Stimulated activated CD4-positive, alpha-beta T cell treated with anti-CD3 and anti-CD28 coated beads, Interleukin-15, amount 100 ng/mL, for 48 hours (primary cell): Measurements from ENCODE around the gene USP32.
"Not testable (repeated sequence)": the region's sequence is repeated elsewhere in the genome, so short reads cannot be mapped to it uniquely, and the experiment has no call there.

Source experiments
- DNase-seq, 2 donors: peaks; one replicate each; pipeline ENCODE4 v3.0.0-alpha.2; 2020; ENCODE audit warnings: low read depth in 2 of 2

The USP32 gene, protein sequence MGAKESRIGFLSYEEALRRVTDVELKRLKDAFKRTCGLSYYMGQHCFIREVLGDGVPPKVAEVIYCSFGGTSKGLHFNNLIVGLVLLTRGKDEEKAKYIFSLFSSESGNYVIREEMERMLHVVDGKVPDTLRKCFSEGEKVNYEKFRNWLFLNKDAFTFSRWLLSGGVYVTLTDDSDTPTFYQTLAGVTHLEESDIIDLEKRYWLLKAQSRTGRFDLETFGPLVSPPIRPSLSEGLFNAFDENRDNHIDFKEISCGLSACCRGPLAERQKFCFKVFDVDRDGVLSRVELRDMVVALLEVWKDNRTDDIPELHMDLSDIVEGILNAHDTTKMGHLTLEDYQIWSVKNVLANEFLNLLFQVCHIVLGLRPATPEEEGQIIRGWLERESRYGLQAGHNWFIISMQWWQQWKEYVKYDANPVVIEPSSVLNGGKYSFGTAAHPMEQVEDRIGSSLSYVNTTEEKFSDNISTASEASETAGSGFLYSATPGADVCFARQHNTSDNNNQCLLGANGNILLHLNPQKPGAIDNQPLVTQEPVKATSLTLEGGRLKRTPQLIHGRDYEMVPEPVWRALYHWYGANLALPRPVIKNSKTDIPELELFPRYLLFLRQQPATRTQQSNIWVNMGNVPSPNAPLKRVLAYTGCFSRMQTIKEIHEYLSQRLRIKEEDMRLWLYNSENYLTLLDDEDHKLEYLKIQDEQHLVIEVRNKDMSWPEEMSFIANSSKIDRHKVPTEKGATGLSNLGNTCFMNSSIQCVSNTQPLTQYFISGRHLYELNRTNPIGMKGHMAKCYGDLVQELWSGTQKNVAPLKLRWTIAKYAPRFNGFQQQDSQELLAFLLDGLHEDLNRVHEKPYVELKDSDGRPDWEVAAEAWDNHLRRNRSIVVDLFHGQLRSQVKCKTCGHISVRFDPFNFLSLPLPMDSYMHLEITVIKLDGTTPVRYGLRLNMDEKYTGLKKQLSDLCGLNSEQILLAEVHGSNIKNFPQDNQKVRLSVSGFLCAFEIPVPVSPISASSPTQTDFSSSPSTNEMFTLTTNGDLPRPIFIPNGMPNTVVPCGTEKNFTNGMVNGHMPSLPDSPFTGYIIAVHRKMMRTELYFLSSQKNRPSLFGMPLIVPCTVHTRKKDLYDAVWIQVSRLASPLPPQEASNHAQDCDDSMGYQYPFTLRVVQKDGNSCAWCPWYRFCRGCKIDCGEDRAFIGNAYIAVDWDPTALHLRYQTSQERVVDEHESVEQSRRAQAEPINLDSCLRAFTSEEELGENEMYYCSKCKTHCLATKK (N-terminal part only)

DNA sequence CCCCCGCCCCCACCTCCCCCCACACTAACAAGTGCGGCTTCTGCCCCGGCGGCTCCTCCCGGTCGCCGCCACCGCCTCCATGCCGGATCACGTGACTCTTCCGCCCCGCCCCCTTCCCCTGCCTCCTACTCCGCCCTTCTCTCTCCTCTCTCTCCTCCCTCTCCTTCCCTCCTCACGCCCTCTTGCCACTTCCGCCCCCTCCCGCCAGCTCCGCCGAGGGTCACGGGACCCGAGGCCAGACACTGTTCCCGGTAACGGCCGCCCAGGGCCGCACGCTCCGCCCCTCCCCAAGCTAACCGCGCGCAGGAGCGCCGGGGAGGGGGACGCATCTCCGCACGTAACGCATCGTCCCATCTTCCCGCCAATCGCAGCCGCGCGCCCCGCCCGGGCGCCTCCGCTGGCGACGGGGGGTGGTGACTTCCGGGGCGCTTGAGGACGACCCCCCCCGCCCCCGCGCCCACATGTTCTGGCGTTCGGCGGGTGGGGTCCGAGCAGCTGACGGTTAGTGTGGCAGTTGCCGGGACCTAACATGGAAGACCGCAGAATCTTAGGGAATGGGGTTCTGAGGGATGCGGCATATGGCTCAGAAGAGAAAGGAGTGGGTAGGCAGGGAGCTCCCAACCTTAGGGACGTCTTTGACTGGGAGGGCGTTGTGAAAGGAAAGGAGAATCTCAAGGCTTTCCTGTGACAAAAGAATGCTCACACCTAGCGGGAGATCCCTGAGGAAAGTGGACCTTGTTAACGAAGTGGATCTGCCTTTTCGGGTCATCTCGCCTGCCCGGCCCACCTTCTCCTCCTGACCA is at the start of gene USP32:
Gene USP32, minus strand, starts transcription at position 92 of the 803 bp plus-strand sequence. CDS start 194 bp downstream, outside the sequence.
- DNase-seq: peak; percentile 95 to 99

GRCh38 chr17:60439501-60439900 is 47.6 kb upstream of the USP32 start:
- no peak for DNase-seq

- DNase-seq: no peak
Measured at GRCh38 chr17:60436676-60437075, 44.7 kb upstream of the USP32 start.

- peak; percentile 11 to 28 for DNase-seq
Measured at GRCh38 chr17:60435244-60436167, 43.6 kb upstream of the USP32 start.

GRCh38 chr17:60433021-60433997 is 41.4 kb upstream of the USP32 start:
- not testable (repeated sequence) for DNase-seq

DNA sequence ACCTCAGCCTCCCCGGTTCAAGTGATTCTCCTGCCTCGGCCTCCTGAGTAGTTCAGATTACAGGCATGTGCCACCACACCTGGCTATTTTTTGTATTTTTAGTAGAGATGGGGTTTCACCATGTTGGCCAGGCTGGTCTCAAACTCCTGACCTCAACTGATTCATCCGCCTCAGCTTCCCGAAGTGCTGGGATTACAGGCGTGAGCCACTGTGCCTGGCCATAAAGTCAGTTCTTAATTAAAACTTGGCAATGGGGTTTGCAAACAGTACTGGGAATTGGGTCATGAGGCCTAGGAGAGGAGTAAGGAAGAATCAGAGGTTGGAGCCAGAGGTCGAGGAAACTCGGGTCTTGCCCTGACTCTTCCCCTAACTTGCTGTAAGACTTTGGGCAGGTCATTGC is 38.6 kb upstream of the USP32 start:
- not testable (repeated sequence) for DNase-seq

GRCh38 chr17:60428491-60428890 is 36.6 kb upstream of the USP32 start:
- DNase-seq: not testable (repeated sequence)

DNA sequence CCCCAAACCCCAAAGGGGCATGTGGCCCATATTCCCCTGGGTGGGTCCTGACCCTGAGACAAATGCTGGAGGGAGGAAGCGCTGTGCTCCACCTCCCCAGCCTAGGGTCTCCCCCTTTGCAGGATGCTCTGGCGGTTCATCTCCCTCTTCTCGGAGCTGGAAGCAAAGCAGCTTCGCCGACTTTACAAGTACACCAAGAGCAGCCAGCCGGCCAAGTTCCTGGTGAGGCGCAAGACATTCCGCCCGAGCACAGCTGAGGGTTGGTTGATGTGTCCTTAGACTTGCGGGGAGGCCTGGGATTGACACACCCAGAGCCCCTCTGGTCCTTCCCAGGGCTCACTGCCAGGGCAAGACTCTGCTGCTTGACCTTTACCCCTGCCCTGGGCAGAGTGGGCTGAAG is 34.7 kb upstream of the USP32 start:
- no peak for DNase-seq

DNA sequence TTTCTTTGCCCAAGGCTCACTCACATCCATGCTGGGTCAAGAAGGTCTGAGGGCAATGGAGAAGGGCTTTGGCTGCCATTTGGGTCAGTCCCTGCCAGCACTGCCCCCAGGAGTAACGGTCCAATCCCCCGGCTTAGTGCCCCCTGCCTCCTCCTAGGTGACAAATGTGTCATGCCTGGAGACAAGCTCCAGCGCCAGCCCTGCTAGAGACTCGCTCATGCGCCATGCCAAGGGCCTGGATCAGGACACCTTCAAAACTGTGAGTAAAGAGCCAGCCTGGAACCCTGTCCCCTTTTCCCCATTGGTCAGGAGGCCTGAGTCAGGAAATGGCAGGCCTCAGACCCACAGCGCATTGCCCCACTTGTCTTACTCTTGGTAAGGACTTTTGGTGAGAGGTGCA is 33.7 kb upstream of the USP32 start:
- DNase-seq: no peak

DNA sequence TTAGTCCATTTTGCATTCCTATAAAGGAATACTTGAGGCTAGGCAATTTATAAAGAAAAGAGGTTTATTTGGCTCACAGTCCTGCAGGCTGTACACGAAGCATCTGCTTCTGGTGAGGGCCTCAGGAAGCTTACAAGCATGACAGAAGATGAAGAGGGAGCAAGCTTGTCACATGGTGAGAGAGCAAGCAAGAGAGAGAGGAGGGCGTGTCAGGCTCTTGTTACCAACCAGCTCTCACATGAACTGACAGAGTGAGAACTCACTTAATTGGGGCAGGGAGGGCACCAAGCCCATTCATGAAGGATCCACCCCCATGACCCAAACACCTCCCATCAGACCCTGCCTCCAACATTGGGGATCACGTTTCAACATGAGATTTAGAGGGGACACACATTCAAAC is 31.9 kb upstream of the USP32 start:
- no peak for DNase-seq

DNA sequence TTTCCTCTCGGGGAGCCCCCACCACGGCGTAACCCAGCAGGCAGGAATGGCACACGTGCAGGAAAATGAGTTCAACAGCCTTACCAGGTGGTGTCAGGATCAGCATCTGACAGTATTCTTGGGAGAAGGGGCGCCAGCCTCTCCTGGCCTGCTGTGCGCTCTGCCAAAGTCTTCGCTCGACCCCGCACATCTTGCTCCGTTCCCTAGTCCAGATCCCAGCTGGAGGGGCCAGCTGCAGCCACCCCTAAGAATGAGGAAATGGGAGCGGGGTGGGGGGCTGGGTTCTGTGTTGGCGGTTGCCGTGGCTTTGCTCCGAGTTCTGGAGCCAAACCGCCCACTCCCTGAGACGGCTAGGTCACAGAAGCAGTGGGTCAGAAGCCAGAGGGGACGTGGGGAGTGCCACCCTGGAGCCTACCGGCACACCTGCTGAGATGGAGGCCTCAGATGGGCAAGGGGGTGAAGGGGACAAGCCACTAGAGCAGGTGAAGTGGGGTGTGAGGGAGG is 30.3 kb upstream of the USP32 start, which contains the start of gene CHCT1:
Gene CHCT1, plus strand, starts transcription at position 328 of the 504 bp plus-strand sequence. Its CDS starts 104 bp downstream, at position 432.
- DNase-seq: no peak

DNA sequence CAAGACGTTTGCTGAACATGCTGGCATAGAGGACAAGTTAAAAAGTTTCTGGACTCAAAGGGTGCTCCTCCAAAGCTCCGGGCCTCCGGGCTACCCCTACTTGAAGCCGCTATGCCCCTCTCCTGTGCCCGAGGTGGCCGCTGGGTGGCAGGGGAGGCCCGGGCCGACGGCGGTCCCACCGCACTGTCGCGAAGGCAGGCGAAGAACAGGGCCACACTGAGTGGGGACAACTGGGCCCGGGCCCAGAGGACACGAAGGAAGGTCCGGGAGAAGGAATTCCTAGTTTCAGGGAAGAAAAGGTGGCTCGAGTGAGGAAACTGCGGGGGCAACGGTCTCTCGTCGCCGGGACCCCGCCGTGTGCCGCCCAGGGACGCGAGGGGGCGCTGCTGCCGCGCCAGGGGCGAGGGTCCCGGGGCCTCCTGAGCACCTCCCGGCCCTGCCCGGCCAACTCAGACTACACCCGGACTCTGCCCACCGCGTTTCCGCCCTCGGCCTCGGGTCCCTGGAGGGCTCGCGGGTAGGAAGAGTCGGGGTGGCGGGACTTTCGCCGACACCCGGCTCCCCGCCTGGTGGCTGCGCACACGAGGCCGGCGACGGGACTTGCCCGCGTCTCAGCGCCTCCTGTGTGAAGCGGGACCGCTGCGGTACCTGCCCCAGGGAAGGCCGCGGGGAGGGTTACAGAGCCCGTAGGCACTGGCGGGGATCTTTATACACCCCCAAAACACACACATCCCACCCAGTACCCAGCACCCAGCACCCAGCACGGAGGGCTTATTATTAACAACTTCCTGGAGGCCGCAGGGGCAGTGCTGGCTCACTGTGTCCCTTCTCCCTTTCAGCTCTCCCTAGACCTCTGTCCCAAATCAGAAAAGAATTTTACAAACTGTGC is 29.6 kb upstream of the USP32 start:
- DNase-seq: peak; percentile 59 to 75

DNA sequence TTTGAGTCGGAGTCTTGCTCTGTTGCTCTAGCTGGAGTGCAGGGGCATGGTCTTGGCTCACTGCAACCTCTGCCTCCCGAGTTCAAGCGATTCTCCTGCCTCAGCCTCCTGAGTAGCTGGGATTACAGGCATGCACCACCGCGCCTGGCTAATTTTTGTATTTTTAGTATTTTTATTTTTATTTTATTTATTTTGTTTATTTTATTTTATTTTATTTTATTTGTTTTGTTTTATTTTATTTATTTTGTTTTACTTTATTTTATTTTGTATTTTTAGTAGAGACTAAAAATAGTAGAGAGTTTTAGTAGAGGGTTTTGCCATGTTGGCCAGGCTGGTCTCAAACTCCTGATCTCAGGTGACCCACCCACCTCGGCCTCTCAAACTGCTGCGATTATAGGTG is 27.9 kb upstream of the USP32 start:
- DNase-seq: not testable (repeated sequence)

- not testable (repeated sequence) for DNase-seq
Measured at GRCh38 chr17:60419003-60419402, 27.1 kb upstream of the USP32 start.

DNA sequence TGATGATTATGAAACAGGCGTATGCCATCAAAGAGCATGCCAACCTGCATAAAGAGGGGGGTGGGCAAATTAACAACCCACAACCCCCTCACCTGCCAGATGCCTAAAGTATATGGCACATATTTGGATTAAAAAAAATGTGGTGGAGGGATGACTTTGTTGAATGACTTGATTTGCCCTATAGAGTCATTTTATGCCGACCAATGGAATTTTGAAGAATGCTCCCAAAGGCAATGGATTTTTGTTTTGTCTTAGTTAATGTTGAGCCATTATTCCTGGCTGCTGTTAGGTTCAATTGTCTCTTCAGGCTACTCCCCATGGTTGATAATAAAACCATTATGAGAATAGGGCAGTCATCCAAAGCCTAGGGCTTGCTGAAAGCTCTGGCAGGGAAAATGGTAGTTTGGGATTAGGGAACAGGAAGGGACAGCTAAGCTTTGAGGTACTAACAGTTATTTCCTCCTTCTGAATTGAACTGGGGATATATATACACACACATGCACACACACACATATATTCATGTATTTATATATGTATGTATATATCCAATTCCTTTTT is 24.5 kb upstream of the USP32 start:
- DNase-seq: no peak

GRCh38 chr17:60415146-60415545 is 23.2 kb upstream of the USP32 start:
- no peak for DNase-seq

- DNase-seq: no peak
Measured at GRCh38 chr17:60412701-60413100, 20.8 kb upstream of the USP32 start.
